ENCODE measurements around the gene RFWD3.

RFWD3 gene

GRCh38 chr16:74623214-74623838 lies 43.4 kb downstream of the RFWD3 start:
- no peak for DNase-seq (ENCODE audit: low read depth in 2 of 2)

DNA sequence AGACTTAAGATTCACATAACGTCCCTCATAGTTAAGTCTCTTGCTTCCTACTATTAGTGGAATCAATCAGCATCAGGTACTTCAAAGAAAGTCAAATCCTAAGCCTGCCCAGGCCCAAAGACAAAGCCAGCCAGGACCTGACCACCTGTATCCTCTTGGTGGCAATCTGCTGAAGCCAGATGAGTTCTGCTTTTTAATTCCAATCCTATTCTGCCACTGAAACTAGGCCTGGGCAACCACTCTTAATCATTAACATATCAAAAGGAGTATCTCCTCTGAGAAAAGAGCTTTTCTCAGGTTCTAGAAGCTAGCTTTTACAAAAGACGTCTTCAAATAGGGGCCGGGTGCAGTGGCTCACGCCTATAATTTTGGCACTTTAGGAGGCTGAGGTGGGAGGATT lies 44.7 kb downstream of the RFWD3 start:
- no peak for DNase-seq (ENCODE audit: low read depth in 2 of 2)

- DNase-seq (ENCODE audit: low read depth in 2 of 2) = no peak
Measured at GRCh38 chr16:74617206-74617788, 49.4 kb downstream of the RFWD3 start.

DNA sequence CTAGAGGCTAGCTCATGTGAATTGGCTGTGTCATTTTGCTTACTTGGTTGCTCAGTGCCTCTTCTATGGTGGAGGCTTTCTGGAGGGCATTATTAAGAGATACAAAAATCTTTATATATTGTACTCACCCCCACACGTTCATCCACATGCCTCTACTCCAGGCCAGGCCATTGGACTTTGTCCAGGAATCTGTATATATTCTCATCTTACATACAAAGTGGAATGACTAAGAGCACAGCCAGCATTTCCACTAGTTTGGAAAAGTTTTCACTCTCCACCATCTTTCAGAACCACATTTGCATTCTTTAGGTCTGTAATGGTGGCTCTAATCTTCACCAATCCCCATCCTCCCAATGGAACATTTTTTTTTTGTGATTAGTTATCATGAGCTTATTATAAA lies 55.0 kb downstream of the RFWD3 start:
- DNase-seq (ENCODE audit: low read depth in 2 of 2) = no peak

DNA sequence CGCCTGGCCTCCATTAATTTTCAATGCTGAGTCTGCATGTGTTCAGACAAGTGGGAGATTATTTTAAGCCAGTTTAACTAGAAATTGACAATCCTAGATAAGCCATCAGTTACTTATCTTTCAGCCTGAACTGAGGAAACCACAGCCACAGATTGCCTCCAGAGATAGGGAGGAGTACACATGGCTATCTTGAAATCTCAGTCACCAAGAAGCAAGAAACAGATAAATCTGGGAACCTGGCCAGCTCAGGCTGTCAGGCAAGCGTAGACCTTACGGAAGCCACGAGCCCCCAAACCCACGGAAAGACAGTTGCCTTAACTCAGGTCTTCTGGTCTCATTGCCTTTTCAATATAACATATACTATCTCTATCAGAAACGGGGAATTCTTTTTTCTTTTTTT lies 57.7 kb downstream of the RFWD3 start:
- DNase-seq (ENCODE audit: low read depth in 2 of 2) = no peak

DNA sequence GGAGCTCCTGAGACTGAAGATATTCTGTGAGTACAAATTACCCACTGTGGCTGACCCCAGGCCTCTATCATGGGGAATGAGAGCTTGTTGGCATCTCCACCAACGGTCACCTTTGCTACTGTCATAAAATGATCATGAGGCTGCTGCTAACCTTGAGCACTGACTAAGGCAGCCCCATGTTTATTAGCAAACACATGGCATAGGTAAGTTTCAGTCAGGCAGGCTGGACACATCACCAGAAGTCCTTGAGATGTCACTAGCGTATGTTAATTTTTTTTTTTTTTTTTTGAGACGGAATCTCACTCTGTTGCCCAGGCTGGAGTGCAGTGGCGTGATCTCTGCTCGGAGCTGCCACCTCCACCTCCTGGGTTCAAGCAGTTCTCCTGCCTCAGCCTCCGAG lies 58.3 kb downstream of the RFWD3 start:
- no peak for DNase-seq (ENCODE audit: low read depth in 2 of 2)

DNA sequence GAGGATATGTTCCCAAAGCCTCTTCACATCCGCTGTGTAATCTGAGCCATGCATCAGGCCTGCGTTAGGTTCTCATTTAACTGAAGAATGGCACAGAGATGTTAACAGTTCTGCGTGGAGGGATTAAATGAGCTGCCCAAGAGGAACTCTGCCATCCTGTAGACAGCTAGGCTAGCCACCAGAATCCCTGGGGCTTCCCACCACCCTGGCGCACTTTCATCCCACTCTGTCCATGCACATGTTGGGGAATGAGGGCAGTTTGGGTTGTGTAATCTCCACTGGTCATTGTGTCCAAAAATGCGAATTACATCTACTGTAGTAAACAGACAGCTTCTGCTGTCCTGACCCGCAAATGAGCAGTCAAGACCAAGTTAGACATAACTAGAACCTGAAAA lies 58.7 kb downstream of the RFWD3 start:
- DNase-seq (ENCODE audit: low read depth in 2 of 2) = no peak

DNA sequence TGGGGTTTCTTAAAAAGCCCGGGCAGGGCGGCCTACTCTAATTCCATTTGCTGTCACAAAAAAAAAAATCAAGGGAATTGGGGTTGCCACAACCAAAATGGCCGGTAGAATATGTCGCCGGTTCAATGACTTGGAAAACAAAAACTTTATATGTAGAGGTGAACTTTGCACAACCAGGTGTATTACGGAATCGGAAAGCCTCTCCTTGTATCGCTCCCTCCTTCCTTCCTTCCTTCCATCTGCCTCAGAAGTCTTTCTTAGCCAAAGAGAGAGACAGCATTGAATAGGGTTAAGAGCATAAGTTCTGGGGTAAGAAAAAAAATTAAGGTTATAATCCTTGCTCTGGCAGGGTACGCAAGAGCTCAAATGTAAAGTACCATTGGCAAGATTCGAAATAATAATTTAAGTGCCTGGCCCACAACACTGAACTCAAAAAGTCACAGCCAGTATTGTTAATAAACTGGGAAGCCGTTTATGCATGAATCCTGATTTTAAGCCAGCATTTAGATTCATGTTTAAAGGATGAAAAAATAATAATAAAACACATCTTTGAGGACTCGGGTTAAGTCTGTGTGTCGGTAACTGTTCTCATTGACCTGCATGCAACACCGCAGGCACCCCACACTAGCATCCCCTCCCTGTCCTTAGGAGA lies 59.2 kb downstream of the RFWD3 start:
- DNase-seq (ENCODE audit: low read depth in 2 of 2) = no peak

DNA sequence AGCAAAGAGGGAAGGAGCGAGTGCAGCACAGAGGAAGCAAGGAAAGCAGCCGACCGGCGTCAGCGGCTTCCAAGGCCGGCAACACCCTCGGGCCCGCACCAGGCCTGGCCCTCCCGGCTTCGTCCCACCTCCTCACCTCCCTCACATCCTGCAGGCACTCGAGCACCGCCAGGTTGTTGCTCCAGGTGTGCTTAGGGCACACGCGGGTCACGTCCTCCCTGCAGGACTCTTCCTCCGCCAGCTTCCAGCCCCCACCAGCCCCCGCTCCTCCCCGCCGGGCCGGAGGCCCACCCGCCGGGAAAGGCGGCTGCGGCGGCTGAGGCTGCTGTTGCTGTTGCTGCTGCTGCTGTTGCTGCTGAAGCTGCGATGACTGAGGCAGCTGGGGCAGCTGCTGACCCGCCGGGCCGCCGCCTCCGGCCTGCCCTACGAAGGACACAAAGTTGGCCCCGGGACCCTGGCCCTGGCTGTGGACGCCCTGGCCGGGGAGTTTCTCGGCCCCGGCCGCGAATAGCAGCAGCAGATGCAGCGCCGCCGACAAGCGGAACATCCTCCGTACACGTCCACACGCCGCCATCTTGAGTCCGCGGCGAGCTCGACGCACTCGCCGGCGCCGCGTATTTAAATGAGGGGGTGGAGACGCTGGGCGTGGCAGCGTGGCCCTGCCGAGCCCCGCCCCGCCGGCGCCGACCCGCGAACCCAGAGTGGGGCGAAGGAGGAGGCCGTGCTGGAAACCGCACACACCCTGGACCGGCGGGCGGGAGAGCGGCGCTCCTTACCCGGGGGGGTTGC lies 60.0 kb downstream of the RFWD3 start, which contains the start of gene GLG1:
TSS of gene GLG1 (minus strand) at position 594 of the 789 bp plus-strand sequence. CDS start at position 574, 20 bp downstream.
- DNase-seq (ENCODE audit: low read depth in 2 of 2) = peak; percentile 72 to 79

GRCh38 chr16:74605746-74606520 lies 60.7 kb downstream of the RFWD3 start:
- no peak for DNase-seq (ENCODE audit: low read depth in 2 of 2)

- no peak for DNase-seq (ENCODE audit: low read depth in 2 of 2)
Measured at GRCh38 chr16:74605332-74605731, 61.3 kb downstream of the RFWD3 start.

- DNase-seq (ENCODE audit: low read depth in 2 of 2) = no peak
Measured at GRCh38 chr16:74603848-74604247, 62.8 kb downstream of the RFWD3 start.

DNA sequence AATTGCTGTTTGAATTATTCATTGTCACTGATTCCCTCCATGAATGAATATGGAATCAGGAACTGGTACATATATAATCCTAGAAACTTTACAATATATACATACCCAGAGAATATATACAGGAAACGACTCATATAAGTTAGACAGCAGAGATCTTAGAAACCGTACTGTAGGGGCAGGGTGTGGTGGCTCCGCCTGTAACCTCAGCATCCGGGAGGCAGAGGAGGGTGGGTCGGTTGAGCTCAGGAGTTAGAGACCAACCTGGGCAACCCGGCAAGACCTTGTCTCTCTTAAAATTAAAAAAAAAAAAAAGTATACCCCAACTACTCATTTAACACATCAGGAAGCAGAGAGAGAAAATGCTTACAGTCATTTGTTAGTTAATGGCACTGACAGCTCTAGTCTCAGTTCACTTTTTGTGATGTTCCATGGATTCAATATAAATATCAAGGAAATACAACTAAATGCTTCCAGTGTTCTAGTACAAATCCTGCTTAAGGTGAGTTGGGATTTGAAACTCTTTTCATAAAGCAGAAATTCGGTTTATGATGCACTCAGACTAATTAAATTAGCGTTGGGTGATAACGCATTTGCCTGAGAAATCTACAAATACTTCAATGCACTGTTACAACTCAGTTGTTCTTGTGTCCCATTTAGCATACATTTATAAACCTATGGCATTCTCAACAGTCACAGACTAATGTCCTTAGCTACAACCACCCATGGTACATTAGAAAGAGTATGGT lies 65.4 kb downstream of the RFWD3 start:
- DNase-seq (ENCODE audit: low read depth in 2 of 2) = peak in 1 of 2 donors; percentile 26

DNA sequence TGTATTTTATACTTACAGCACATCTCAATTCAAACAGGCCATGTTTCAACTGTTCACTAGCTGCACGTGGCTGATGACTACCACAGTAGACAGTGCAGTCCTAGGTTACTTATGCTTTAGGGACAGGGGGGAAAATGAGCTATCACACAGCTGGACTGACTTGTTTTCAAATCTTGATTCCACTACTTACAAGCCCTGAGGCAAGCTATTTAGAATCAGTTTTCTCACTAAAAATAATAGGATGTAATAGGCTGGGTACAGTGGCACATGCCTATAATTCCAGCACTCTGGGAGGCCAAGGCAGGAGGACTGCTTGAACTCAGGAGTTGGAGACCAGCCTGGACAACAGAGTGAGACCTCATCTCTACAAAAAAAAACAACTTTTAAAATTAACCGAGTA lies 70.1 kb downstream of the RFWD3 start:
- DNase-seq (ENCODE audit: low read depth in 2 of 2) = no peak

- DNase-seq (ENCODE audit: low read depth in 2 of 2) = no peak
Measured at GRCh38 chr16:74592847-74593246, 73.8 kb downstream of the RFWD3 start.

DNA sequence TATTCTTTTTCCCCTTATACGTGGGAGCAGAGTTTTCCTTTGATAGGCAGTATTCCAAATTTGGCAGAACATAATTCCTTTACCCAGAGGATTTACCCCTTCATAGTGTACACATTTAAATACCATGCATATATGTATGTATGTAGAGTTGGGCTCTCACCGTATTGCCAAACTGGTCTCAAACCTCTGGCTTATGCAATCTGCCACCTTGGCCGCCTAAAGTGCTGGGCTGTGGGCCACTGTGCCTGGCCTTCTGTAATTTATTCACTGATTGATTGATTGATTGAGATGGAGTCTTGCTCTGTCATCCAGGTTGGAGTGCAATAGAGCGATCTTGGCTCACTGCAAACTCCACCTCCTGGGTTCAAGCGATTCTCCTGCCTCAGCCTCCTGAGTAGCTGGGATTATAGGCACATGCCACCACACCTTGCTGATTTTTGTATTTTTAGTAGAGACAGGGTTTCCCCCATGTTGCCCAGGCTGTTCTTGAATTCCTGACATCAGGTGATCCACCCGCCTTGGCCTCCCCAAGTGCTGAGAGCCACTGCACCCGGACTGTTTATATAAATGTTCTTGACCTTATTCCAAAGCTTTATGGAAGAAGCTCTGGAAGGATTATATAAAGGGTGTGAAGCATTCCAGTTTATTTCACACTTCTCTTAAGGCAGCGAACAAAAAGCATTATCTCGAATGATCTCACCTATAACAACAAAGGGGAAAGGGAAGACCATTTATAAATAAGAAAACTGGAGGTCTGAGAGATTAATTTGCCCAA lies 74.6 kb downstream of the RFWD3 start:
- no peak for DNase-seq (ENCODE audit: low read depth in 2 of 2)

DNA sequence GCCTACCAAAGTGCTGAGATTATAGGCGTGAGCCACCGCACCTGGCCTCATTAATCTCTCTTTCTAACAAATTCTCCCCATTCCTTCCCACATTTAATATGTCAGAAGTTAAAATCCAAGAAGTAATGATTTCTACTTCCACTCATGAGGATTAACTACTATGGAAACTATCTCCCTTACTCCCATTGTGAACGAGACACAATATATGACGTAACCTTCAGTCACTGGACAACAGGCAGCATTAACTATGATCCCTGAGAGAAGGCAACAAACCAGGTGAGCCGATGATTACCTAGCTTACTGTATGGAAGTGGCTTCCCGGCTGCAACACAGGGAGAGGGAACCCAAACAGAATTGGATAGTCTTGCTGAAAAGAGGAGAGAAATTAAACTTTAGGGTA lies 79.7 kb downstream of the RFWD3 start:
- no peak for DNase-seq (ENCODE audit: low read depth in 2 of 2)

- no peak for DNase-seq (ENCODE audit: low read depth in 2 of 2)
Measured at GRCh38 chr16:74585846-74586443, 80.7 kb downstream of the RFWD3 start.

GRCh38 chr16:74583926-74584666 lies 82.6 kb downstream of the RFWD3 start:
- no peak for DNase-seq (ENCODE audit: low read depth in 2 of 2)
